22Rv1 (cell line): ENCODE data around the gene KIF7.

Source experiments
- ZFX ChIP-seq: fragments of 450-650 bp; IDR thresholded peaks from 2 replicates; pipeline ENCODE4 v1.6.1; 2017; ENCODE audit warnings: antibody characterized with exemption, borderline replicate concordance
- TF ChIP-seq, protein P1 (sequence below): fragments of 450-650 bp; IDR thresholded peaks from 2 replicates; pipeline ENCODE4 v1.5.1; 2017; ENCODE audit warnings: mild to moderate bottlenecking

DNA sequence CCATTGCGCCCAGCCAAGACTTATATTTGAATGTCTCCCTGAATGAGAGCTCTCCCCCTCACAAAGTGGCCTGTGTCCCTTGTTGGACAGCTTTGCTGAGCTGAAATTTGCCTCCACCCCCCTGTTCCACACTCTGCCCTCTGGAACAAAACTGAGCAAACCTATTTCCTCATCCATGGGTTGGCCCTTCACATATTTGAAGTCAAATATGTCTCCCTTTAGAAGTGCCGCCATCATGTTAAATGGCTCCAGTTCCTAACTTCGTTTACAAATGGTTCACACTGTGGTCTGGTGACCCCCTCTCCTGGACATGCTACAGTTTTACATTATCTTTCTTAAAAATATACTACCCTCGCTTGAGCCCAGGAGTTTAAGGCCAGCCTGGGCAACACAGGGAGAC, 19.3 kb upstream of the KIF7 start:
- TF ChIP-seq, protein P1, sequence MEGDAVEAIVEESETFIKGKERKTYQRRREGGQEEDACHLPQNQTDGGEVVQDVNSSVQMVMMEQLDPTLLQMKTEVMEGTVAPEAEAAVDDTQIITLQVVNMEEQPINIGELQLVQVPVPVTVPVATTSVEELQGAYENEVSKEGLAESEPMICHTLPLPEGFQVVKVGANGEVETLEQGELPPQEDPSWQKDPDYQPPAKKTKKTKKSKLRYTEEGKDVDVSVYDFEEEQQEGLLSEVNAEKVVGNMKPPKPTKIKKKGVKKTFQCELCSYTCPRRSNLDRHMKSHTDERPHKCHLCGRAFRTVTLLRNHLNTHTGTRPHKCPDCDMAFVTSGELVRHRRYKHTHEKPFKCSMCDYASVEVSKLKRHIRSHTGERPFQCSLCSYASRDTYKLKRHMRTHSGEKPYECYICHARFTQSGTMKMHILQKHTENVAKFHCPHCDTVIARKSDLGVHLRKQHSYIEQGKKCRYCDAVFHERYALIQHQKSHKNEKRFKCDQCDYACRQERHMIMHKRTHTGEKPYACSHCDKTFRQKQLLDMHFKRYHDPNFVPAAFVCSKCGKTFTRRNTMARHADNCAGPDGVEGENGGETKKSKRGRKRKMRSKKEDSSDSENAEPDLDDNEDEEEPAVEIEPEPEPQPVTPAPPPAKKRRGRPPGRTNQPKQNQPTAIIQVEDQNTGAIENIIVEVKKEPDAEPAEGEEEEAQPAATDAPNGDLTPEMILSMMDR: no peak
- no peak for TF ChIP-seq ZFX
